SJCRH30 (cell line): Measurements from ENCODE around the gene FMN2. TPM values are rescaled to one million over a fixed set of nuclear protein-coding genes. Genes with fewer than 3 reads are reported as not detected.

ENCODE experiments used
- DNase-seq, 2 experiments: peaks; one replicate each; pipeline ENCODE4 v3.0.0-alpha.2; 2015 to 2020
- H3K27ac ChIP-seq: fragments of 250-450 bp; sonication (Bioruptor Pico); 2 replicates; pipeline ENCODE4 v1.5.1; 2020; ENCODE audit warnings: mild to moderate bottlenecking, moderate library complexity
- H3K27me3 ChIP-seq: fragments of 250-450 bp; sonication (Bioruptor Pico); 2 replicates; pipeline ENCODE4 v1.5.1; 2020; ENCODE audit warnings: mild to moderate bottlenecking, moderate library complexity
- H3K36me3 ChIP-seq: fragments of 250-450 bp; sonication (Bioruptor Pico); 2 replicates; pipeline ENCODE4 v1.5.1; 2020; ENCODE audit warnings: mild to moderate bottlenecking, moderate library complexity
- H3K4me1 ChIP-seq: fragments of 250-450 bp; sonication (Bioruptor Pico); 2 replicates; pipeline ENCODE4 v1.5.1; 2020; ENCODE audit warnings: mild to moderate bottlenecking, moderate library complexity
- H3K4me3 ChIP-seq: fragments of 250-450 bp; sonication (Bioruptor Pico); 2 replicates; pipeline ENCODE4 v1.5.1; 2020; ENCODE audit warnings: mild to moderate bottlenecking, moderate library complexity
- H3K9me3 ChIP-seq: fragments of 250-450 bp; sonication (Bioruptor Pico); replicated peaks from 2 replicates; pipeline ENCODE4 v1.5.1; 2020; ENCODE audit warnings: mild to moderate bottlenecking, moderate library complexity
- total RNA-seq: library from RNA; depleted of rRNA; stranded (reverse); fragments of >200 nt; shearing (Covaris generic); gene quantifications from 2 replicates; pipeline ENCODE4 v1.2.3, GENCODE V29; 2014

FMN2 gene
- total RNA-seq, 1 experiment from 2014 or later = not detected

DNA sequence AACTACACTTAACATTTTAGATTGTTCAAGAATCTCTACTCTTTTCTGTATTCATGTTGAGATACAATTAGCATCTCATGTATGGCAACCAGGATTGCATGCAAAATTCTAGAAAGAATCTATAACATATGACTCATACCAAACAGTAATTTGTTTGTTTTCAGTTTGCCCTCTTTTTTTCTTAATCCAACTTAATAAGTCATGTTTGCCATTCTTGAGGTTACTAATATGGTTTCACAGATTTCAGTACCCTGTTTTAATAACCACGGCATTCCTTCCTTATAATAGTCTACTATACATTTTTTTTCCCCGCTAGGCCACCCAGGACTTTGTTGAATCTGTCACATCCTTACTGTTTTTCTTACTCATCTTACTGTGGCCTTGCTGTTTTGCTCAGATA is 140.8 kb downstream of the FMN2 start:
- Histone ChIP-seq H3K9me3 (no peaks in the 10 kb centered on the region), H3K27me3 (no peaks in the 10 kb centered on the region), H3K4me3 (no peak overlapping the region), H3K36me3 (no peaks in the 10 kb centered on the region), H3K4me1 (no peaks in the 10 kb centered on the region), H3K27ac (no peak overlapping the region)
- peak in 1 of 2 experiments; percentile 1 for DNase-seq

DNA sequence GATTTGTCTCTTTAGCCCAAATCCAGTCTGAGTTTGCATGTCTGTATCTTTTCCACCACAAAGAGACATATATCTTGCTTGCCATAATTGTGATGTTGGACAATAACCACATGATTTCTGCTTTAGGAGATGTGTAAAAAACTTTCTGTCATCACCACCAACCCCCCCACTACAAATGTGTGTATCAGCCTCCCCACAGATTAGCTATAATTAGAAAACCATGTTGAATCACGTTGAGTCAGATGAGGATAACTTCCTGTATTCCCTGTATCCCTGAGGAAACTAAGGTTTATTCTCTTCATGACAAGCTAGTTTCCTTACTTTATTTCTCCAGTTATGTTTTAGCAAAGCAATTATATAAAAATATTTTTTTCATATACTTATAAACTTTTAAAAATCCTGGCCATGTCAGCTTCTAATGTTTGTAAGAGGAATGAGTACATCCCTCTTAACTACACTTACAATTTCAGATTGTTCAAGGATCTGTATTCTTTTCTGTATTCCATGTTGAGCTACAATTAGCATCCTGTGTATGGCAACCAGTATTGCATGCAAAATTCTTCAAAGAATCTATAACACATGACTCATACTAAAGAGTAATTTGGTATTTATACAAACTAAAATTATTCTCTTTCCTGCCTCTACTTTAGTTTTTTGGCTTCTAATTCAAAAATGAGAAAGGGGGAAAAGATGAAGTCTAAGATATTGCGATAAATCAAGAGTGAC is 143.0 kb downstream of the FMN2 start:
- no peak overlapping the region for H3K27ac ChIP-seq
- no peak overlapping the region for H3K4me3 ChIP-seq
- no peaks in the 10 kb centered on the region for H3K9me3 ChIP-seq
- no peaks in the 10 kb centered on the region for H3K27me3 ChIP-seq
- no peak for DNase-seq
- no peaks in the 10 kb centered on the region for H3K36me3 ChIP-seq
- no peaks in the 10 kb centered on the region for H3K4me1 ChIP-seq

DNA sequence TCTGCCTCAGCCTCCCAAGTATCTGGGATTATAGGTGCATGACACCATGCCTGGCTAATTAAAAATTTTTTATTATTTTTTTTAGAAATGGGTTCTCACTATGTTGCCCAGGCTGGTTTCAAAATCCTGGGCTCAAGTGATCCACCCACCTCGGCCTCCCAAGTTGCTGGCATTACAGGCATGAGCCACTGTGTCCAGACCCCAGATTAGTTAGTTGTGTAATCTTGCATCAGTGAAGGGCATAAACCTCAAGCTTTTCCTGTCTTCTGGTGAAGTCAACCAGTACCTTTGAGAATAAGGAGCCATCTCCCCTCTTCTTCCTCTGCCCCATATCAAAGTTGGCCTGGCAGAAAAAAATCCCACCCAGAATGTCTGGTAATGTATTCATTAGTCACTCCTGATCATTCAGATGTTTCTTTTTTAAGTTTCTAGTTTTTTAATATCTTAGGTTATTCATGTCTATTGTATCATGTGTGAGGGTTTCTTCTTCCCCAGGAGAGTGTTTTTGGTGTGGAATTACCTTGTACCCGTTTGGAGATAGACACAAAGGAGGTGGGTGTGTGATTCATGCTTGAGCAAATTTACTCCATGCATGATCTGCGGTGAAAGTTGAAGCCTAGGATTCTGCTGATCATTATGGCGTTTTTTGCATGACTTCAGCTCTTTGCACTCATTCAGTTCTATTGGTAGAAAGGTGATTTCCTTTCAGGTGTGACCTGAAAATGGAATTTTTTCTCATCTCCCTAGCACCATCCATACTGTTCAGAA is 144.0 kb downstream of the FMN2 start:
- Histone ChIP-seq H3K27me3 (no peaks in the 10 kb centered on the region), H3K9me3 (no peaks in the 10 kb centered on the region), H3K4me1 (no peaks in the 10 kb centered on the region), H3K4me3 (no peak overlapping the region), H3K27ac (no peak overlapping the region), H3K36me3 (no peaks in the 10 kb centered on the region)
- no peak for DNase-seq

DNA sequence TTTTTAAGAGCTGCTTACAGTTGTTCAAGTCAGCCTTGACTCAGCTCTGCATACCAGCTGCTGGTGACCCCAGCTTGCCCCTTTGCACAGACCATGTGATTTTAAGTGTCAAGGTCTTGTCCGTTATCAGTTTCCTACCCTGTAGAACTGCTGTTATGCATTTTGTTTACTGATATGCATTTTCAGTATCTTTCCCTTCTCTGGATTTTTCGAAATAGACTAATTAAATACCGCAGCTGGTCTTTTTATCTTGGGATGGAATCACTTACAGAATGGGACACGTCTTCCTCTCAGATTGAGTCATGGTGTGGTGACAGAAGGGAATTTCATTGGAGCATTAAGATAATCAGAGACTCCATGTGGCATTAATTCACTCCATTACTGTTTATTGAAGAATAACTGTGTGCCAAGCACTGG is 145.6 kb downstream of the FMN2 start:
- no peak overlapping the region for H3K27ac ChIP-seq
- no peak for DNase-seq

DNA sequence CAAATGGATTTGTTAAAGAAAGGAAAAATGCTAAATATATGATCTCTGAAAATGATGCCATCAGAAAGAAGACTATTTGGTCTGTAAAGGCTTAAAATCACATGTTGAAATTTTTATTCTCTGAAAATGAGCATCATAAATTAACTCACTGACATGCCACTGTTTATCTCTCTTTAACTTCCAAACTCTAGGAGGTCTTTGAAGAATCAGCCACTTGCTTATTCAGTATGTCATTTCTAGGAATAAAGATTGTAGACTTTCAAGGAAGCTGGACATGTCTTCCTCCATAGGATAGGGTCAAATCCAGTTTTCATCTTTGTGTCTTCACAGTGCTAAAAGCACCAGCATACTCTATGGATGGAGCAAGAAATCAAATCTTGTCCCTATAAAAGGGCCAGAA is 147.6 kb downstream of the FMN2 start:
- no peak for DNase-seq
- H3K36me3 ChIP-seq = no peaks in the 10 kb centered on the region
- H3K4me1 ChIP-seq = peaks cover 4% of the 10 kb centered on the region; the same call in 1 of the 2 replicates
- H3K27me3 ChIP-seq = no peaks in the 10 kb centered on the region
- no peaks in the 10 kb centered on the region for H3K9me3 ChIP-seq
- no peak overlapping the region for H3K27ac ChIP-seq
- H3K4me3 ChIP-seq = no peak overlapping the region

More for the DNA sequence above, 145.6 kb downstream of the FMN2 start:
- H3K4me1 ChIP-seq = no peaks in the 10 kb centered on the region; the same call in 1 of the 2 replicates
- H3K27me3 ChIP-seq = no peaks in the 10 kb centered on the region
- H3K4me3 ChIP-seq = no peak overlapping the region
- H3K36me3 ChIP-seq = no peaks in the 10 kb centered on the region
- no peaks in the 10 kb centered on the region for H3K9me3 ChIP-seq

DNA sequence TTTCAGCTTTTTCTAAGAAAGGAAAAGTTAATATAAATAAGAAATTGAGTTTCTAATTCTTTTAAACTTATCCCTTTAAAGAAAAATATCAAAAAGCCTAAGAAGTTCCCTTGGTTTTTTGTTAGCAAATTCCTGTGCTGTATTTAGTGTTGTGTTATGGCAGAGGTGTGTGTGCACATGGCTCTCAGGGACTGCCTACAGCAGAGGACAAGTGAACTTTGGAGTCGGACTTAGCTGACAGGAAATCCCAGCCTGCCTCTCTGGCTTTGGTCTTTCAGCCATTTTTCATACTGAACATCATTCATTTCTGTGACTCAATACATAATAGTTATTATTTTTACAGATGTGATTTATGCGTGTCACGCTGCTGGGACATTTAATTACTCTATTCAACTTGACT is 149.6 kb downstream of the FMN2 start:
- Histone ChIP-seq H3K4me1 (peaks cover 4% of the 10 kb centered on the region; the same call in 1 of the 2 replicates), H3K4me3 (no peak overlapping the region), H3K27ac (no peak overlapping the region), H3K27me3 (no peaks in the 10 kb centered on the region), H3K36me3 (no peaks in the 10 kb centered on the region), H3K9me3 (no peaks in the 10 kb centered on the region)
- DNase-seq = no peak

DNA sequence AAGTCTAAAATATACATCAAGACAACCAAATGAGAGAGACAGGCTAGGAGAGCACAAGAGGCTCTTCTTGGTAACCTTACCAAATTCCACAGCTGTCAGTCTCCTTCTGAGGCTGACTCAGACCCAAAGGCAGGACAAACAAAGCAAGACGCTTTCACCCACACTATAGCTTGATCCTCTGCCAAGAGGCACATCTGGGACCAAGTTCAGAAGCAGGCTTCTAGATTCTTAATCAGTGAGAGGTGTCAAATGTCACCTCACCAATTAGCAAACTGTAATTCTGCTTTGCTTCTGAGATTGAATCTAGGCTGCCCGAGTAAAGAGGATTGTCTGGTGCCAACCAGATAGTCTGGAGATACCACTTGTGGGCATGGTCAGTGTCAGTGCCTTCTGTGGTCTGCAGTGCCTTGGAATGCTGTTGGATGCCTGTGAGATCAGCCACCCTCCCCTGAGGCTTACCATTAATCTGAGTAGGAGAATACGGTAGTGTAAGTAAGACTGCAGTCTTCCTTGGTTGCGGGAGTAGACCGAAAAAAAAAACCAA is 151.0 kb downstream of the FMN2 start:
- DNase-seq = peak; percentile 5 to 25
- H3K4me3 ChIP-seq = no peak overlapping the region
- no peaks in the 10 kb centered on the region for H3K9me3 ChIP-seq
- no peaks in the 10 kb centered on the region for H3K27me3 ChIP-seq
- H3K4me1 ChIP-seq = peaks cover 4% of the 10 kb centered on the region; the same call in 1 of the 2 replicates
- no peaks in the 10 kb centered on the region for H3K36me3 ChIP-seq
- no peak overlapping the region for H3K27ac ChIP-seq

DNA sequence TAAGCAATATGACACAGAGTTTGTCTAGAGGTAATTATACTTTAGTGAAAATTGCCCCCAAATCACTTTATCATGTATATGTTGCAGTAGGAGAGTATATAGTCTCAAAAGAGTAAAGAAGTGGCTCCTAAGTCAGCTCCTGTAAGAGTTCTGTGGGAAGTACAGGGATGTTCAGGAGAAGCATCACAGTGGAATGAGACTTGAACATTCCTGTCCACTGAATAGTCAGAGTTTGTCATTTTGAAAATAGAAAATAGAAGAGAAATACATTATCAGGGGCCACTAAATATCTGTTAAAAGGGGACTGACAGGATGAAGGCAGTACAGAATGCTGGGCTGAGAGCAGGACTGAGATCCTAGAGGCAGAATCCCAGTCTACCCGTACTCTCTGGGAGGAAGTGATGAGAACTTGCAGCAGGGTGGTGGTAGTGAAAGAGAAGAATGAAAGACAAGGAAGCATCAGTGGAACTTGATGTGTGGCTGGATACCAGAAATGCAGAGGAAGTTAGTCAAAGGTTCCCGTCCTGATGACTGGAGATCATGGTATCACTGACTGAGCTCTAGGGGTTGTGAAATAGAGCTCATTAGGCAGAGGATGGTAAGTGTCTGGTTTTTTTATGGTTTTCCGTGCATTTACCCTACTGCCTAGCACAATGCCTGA is 153.4 kb downstream of the FMN2 start:
- Histone ChIP-seq H3K27ac (no peak overlapping the region), H3K27me3 (no peaks in the 10 kb centered on the region), H3K36me3 (no peaks in the 10 kb centered on the region), H3K4me1 (peaks cover 4% of the 10 kb centered on the region; the same call in 1 of the 2 replicates), H3K9me3 (no peaks in the 10 kb centered on the region), H3K4me3 (no peak overlapping the region)
- DNase-seq = no peak

DNA sequence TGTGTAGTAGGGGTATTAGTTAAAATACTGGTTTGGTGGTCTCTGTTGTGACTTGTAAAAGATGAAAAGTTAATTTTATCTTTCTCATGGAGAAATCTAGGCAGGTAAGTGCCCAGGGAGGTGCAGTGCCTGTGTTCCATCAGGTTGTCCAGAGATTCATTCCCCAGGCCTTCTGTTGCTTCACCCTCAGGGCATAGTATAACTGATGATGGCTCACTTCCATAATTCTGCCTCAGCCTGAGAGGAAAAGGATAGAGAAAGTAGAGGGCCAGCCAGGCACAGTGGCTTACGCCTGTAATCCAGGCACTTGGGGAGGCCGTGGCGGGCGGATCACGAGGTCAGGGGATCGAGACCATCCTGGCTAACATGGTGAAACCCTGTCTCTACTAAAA is 153.9 kb downstream of the FMN2 start:
- no peak overlapping the region for H3K4me3 ChIP-seq
- no peak overlapping the region for H3K27ac ChIP-seq
- H3K4me1 ChIP-seq = peaks cover 4% of the 10 kb centered on the region; the same call in 1 of the 2 replicates
- no peaks in the 10 kb centered on the region for H3K9me3 ChIP-seq
- no peaks in the 10 kb centered on the region for H3K36me3 ChIP-seq
- H3K27me3 ChIP-seq = no peaks in the 10 kb centered on the region
- no peak for DNase-seq

DNA sequence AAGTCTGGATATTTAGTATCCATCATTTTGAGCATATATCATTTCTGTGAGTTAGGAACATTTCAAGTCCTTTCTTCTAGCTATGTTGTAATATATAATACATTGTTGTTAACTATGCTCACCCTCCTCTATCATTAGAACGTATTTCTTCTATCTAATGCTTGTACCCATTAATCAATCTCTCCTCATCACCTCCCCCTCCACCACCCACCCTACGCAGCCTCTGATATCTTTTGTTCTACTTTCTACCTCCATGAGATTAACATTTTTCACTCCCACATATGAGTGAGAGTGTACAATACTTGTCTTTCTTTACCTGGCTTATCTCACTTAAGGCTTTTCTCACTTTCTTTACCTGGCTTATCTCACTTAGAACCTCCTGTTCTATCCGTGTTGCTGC is 156.2 kb downstream of the FMN2 start:
- H3K27ac ChIP-seq = no peak overlapping the region
- H3K9me3 ChIP-seq = no peaks in the 10 kb centered on the region
- no peaks in the 10 kb centered on the region for H3K27me3 ChIP-seq
- no peaks in the 10 kb centered on the region for H3K36me3 ChIP-seq
- H3K4me3 ChIP-seq = no peak overlapping the region
- no peaks in the 10 kb centered on the region for H3K4me1 ChIP-seq
- DNase-seq = no peak

DNA sequence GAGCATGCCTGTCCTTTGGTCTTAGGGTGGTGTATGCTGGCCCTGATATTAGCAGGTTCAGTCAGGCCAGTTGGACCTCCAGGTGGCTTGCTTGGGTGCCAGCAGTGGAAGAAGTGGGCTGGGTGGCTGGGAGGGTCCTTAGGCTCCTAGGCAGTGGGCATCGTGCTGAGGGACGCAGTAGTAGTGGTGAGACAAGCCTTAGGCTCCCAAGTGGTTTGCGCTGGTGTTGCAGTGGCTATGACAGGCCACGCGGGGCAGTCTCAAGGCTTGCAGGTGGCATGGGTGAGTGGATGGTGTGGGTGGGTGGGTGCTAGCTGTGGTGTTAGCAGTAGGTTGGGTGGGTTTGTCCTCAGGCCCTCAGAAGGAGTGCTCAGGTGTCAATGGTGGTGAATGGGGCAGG is 162.3 kb downstream of the FMN2 start:
- no peak overlapping the region for H3K27ac ChIP-seq
- H3K4me1 ChIP-seq = no peaks in the 10 kb centered on the region

DNA sequence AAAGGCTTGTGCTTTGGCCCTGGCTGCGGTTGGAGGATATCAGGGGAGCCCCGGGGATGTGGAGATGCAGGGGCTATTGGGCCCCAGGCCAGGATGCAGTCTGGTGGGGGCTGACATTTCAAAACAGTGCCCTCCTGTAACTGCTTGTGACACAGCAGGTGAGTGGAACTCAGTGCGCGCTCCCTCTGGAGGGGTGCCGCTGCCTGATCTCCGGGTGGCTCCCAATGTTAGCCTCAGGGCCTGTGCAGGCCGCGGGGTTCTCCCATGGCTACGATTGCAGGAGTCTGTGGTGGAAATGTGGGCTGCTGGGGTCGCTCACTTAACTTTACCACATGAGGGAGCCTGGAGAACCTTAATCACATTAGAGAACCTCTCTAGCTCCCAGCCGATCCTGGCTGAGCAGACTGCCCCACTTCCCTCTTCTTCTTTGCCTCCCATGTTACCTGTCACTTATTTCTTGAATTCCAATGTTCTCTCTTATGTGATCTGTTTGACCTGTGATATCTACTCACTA is 163.2 kb downstream of the FMN2 start:
- H3K27ac ChIP-seq = no peak overlapping the region
- H3K36me3 ChIP-seq = no peaks in the 10 kb centered on the region
- H3K4me1 ChIP-seq = no peaks in the 10 kb centered on the region
- H3K27me3 ChIP-seq = no peaks in the 10 kb centered on the region
- no peak for DNase-seq
- no peak overlapping the region for H3K4me3 ChIP-seq
- no peaks in the 10 kb centered on the region for H3K9me3 ChIP-seq

More for the DNA sequence above, 162.3 kb downstream of the FMN2 start:
- Histone ChIP-seq H3K9me3 (no peaks in the 10 kb centered on the region), H3K4me3 (no peak overlapping the region), H3K27me3 (no peaks in the 10 kb centered on the region), H3K36me3 (no peaks in the 10 kb centered on the region)
- no peak for DNase-seq

DNA sequence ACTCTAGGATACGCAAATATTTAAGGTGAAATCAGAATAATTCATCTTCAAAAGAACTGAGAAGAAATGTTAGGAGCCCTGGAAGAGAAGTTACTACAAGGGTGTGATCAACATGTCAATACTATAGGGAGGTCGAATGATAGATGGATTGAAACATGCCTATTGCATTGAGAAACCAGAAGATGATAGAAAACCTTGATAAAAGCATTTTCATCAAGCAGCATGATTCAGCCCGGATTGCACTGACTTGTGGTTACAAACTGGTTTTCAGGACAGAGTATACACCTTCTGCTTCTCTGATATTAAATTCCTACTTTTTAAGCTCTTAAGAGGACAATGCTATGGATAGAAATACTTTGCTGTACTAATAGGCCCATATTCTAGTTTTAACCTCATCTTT is 164.2 kb downstream of the FMN2 start:
- H3K36me3 ChIP-seq = no peaks in the 10 kb centered on the region
- no peak overlapping the region for H3K27ac ChIP-seq
- H3K4me3 ChIP-seq = no peak overlapping the region
- no peaks in the 10 kb centered on the region for H3K27me3 ChIP-seq
- H3K9me3 ChIP-seq = no peaks in the 10 kb centered on the region
- no peak for DNase-seq
- H3K4me1 ChIP-seq = no peaks in the 10 kb centered on the region

DNA sequence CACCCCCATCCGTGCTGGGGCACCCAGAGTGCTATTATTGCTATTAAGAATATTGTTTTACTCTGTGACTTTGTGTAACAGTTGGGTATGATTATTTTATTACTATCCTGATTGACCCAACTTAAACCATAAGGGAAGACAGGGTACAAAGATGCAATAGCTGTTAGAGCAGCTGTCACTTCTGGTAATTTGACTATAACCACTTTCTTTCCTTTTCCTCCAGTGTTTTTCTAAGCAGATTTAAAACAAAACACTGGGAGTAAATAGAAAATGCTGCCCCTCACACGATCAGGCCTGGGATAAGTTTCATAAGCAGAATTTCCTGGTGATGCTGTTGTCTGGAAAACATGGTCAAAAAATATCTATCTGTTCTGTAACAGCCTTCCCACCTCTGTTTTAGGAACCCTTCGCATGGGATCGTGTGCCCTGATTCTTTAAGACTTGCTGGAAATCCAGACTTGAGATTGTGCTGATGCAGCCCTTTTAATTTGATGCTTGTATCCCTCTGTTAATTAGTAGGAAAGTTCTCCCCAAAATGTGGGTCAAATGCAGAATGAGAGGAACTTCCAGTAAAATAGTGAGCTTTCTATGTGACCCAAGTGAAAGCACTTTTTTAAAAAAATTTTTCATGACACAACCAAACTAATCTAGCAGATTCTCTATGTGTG is 165.3 kb downstream of the FMN2 start:
- no peaks in the 10 kb centered on the region for H3K4me1 ChIP-seq
- no peak overlapping the region for H3K4me3 ChIP-seq
- H3K27ac ChIP-seq = no peak overlapping the region
- no peaks in the 10 kb centered on the region for H3K36me3 ChIP-seq
- H3K27me3 ChIP-seq = no peaks in the 10 kb centered on the region
- no peak for DNase-seq
- H3K9me3 ChIP-seq = no peaks in the 10 kb centered on the region
